Peyer's patch (tissue), 4 donors: ENCODE measurements around the gene SIGLEC12.

Experiments used
- POLR2A ChIP-seq, 2 donors: fragments of 450-650 bp; IDR thresholded peaks; one replicate each; pipeline ENCODE4 v1.5.1; 2017; ENCODE audit warnings: antibody characterized with exemption in 2 of 2, mild to moderate bottlenecking in 2 of 2, moderate library complexity in 2 of 2
- TF ChIP-seq, protein P1 (sequence below), 6 experiments: fragments of 450-650 bp in 4 of 6; fragments of 200-600 bp in 2 of 6; sonication (generic) in 1 of 6; IDR thresholded peaks; one replicate each; pipeline ENCODE4 v1.5.1; 2017 to 2019; ENCODE audit warnings: antibody characterized with exemption in 6 of 6, mild to moderate bottlenecking in 3 of 6, moderate library complexity in 1 of 6

GRCh38 chr19:51470966-51471365 lies 30.6 kb downstream of the SIGLEC12 start:
- TF ChIP-seq, protein P1, sequence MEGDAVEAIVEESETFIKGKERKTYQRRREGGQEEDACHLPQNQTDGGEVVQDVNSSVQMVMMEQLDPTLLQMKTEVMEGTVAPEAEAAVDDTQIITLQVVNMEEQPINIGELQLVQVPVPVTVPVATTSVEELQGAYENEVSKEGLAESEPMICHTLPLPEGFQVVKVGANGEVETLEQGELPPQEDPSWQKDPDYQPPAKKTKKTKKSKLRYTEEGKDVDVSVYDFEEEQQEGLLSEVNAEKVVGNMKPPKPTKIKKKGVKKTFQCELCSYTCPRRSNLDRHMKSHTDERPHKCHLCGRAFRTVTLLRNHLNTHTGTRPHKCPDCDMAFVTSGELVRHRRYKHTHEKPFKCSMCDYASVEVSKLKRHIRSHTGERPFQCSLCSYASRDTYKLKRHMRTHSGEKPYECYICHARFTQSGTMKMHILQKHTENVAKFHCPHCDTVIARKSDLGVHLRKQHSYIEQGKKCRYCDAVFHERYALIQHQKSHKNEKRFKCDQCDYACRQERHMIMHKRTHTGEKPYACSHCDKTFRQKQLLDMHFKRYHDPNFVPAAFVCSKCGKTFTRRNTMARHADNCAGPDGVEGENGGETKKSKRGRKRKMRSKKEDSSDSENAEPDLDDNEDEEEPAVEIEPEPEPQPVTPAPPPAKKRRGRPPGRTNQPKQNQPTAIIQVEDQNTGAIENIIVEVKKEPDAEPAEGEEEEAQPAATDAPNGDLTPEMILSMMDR (IDR thresholded peaks at IDR 0.05), result no peak
- no peak for TF ChIP-seq POLR2A (IDR thresholded peaks at IDR 0.05)
